Gastroesophageal sphincter (tissue), 4 donors: Measurements from ENCODE around the gene TOP1. TPM values are rescaled to one million over a fixed set of nuclear protein-coding genes. Genes with fewer than 3 reads are reported as not detected.

ENCODE experiments used
- ATAC-seq: fragments of 150-250 bp; one replicate; pipeline ENCODE4 v1.9.1; 2016; ENCODE audit warnings: mild to moderate bottlenecking, moderate library complexity
- H3K27ac ChIP-seq, 4 donors: fragments of 200-600 bp; sonication (generic) in 3 of 4; 1 replicate in 3 of 4; 2 replicates in 1 of 4; pipeline ENCODE4 v1.5.1; 2016 to 2019
- H3K27me3 ChIP-seq: fragments of 200-600 bp; sonication (generic); one replicate; pipeline ENCODE4 v1.5.1; 2019
- H3K36me3 ChIP-seq, 2 donors: fragments of 200-600 bp; sonication (generic); one replicate each; pipeline ENCODE4 v1.5.1; 2019; ENCODE audit warnings: control low read depth in 1 of 2
- H3K4me1 ChIP-seq, 3 donors: fragments of 200-600 bp; sonication (generic); 1 replicate in 2 of 3; 2 replicates in 1 of 3; pipeline ENCODE4 v1.5.1; 2016 to 2019; ENCODE audit warnings: control low read depth in 2 of 3
- H3K4me3 ChIP-seq, 2 donors: fragments of 200-600 bp; sonication (generic); one replicate each; pipeline ENCODE4 v1.5.1; 2019; ENCODE audit warnings: mild to moderate bottlenecking in 1 of 2, moderate library complexity in 1 of 2
- H3K9me3 ChIP-seq, 3 donors: fragments of 200-600 bp; sonication (generic); one replicate each; pipeline ENCODE4 v1.5.1; 2017 to 2019; ENCODE audit warnings: control low read depth in 2 of 3
- CTCF ChIP-seq, 4 experiments: fragments of 200-600 bp in 2 of 4; fragments of 450-650 bp in 2 of 4; sonication (generic) in 1 of 4; IDR thresholded peaks; one replicate each; pipeline ENCODE4 v1.5.1; 2017 to 2019; ENCODE audit warnings: antibody characterized with exemption in 4 of 4, mild to moderate bottlenecking in 2 of 4, moderate library complexity in 2 of 4
- EP300 ChIP-seq: sonication (generic); formaldehyde crosslinking; IDR thresholded peaks from one replicate; pipeline ENCODE4 v1.6.1; 2017; ENCODE audit warnings: antibody characterized with exemption, mild to moderate bottlenecking
- POLR2A ChIP-seq, 2 donors: fragments of 450-650 bp; IDR thresholded peaks; one replicate each; pipeline ENCODE4 v1.6.1; 2017; ENCODE audit warnings: antibody characterized with exemption in 2 of 2, mild to moderate bottlenecking in 2 of 2, moderate library complexity in 1 of 2
- POLR2AphosphoS5 ChIP-seq: sonication (generic); formaldehyde crosslinking; IDR thresholded peaks from one replicate; pipeline ENCODE4 v1.6.1; 2017; ENCODE audit warnings: antibody characterized with exemption
- WGBS, 2 donors: methylation state at CpG; one replicate each; pipeline ENCODE4 v1.1.5; 2018; ENCODE audit warnings: low coverage in 1 of 2; 5-methylcytosine and 5-hydroxymethylcytosine counted together
- total RNA-seq, 4 donors: library from RNA; depleted of rRNA; stranded (reverse); fragments of >200 nt; gene quantifications; one replicate each; pipeline ENCODE4 v1.1.0, GENCODE V29; 2016

TOP1 gene
- total RNA-seq, 4 donors from 2014 or later = 22.0 to 31.6 (median 28.8) TPM

GRCh38 chr20:41085606-41086005, 57.0 kb downstream of the TOP1 start:
- H3K36me3 ChIP-seq = peaks cover 5 to 88% of the 10 kb centered on the region in 2 donors
- no peaks in the 10 kb centered on the region for H3K4me1 ChIP-seq
- no peak overlapping the region for H3K27ac ChIP-seq
- H3K9me3 ChIP-seq = no peaks in the 10 kb centered on the region
- no peak for TF ChIP-seq POLR2AphosphoS5
- TF ChIP-seq EP300 = no peak
- TF ChIP-seq CTCF (IDR thresholded peaks at IDR 0.05) = no peak
- no peak for TF ChIP-seq POLR2A (IDR thresholded peaks at IDR 0.05)
- H3K27me3 ChIP-seq = no peaks in the 10 kb centered on the region
- ATAC-seq = no peak
- WGBS, 2 donors = 93 to 94% methylated on average over 3 of the region's 3 CpGs
- H3K4me3 ChIP-seq = no peak overlapping the region

DNA sequence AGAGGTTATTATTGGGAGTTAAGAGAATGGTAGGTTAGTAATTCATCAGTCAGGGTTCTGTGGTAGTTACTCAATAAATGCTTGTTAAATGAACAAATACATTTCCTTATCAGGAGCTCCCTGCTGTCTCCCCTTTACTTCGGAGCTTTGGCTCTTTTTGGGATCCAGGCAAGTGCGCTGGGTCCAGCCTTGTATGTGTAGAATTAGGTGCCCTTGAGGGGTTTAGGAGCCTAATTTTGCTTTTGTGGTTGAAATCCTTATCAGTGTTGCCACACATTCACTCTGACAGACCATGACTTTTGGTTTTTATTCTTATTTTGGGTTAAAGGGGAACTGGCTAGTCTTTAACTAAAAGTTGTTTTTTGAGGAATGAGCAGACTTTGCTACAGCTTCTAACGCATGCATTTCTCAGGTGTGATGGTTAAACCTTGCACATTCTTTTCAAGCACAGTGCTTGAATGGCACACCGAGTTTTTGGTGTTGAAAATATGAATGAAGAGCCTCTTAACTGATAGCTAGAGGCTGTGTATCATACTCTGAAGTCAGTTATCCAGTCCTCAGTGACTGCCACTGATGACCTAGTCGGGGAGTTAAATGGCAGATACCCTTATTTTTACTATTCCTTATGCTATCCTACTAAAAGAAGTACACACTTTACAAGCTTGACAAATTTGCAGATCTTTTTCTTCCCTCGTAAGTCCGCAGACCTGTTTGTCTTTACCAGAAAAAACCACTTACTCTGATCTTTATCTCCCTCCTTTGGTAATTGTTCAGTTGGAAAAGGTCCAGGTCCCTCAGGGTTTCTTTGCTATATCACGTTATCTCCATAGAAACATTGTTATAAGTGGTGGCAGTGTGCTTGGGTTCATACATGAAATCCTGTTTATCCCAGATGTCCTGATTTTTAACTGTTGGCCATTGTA, 58.0 kb downstream of the TOP1 start:
- Histone ChIP-seq H3K36me3 (peaks cover under 1 to 83% of the 10 kb centered on the region in 2 donors), H3K27me3 (no peaks in the 10 kb centered on the region), H3K27ac (no peak overlapping the region), H3K9me3 (no peaks in the 10 kb centered on the region), H3K4me3 (no peak overlapping the region), H3K4me1 (no peaks in the 10 kb centered on the region)
- no peak for TF ChIP-seq CTCF (IDR thresholded peaks at IDR 0.05)
- TF ChIP-seq POLR2A (IDR thresholded peaks at IDR 0.05) = no peak
- TF ChIP-seq EP300 = no peak
- TF ChIP-seq POLR2AphosphoS5 = no peak
- no peak for ATAC-seq
- 66 to 71% methylated on average over 6 to 8 of the region's 8 CpGs for WGBS, 2 donors

DNA sequence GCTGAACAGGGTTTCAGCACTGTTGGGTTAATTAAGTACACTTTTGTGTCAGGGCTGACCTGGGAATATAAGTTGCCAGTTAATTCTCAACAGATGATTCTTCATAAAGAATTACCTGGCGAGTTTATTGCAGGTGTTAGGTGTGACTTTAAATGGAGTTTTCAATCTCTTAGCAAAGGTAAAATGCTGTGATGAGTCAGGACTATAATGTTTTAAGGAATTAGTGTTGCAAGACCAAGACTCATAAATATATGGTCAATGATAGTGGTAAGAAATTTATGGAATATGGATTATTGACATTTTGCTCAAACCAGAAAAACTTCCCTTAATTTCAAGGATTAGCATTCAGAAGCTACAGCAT, 58.7 kb downstream of the TOP1 start:
- Histone ChIP-seq H3K27ac (no peak overlapping the region), H3K36me3 (peaks cover 0 to 83% of the 10 kb centered on the region in 2 donors), H3K4me1 (no peaks in the 10 kb centered on the region), H3K4me3 (no peak overlapping the region), H3K9me3 (no peaks in the 10 kb centered on the region), H3K27me3 (no peaks in the 10 kb centered on the region)
- no peak for ATAC-seq
- WGBS, 2 donors = 80 to 88% methylated on average over 1 of the region's 1 CpG
- TF ChIP-seq EP300 = no peak
- no peak for TF ChIP-seq CTCF (IDR thresholded peaks at IDR 0.05)
- no peak for TF ChIP-seq POLR2A (IDR thresholded peaks at IDR 0.05)
- no peak for TF ChIP-seq POLR2AphosphoS5

- TF ChIP-seq POLR2AphosphoS5 (no peak), EP300 (no peak), POLR2A (IDR thresholded peaks at IDR 0.05) (no peak), CTCF (IDR thresholded peaks at IDR 0.05) (no peak)
- Histone ChIP-seq H3K27me3 (no peaks in the 10 kb centered on the region), H3K4me3 (no peak overlapping the region), H3K9me3 (no peaks in the 10 kb centered on the region), H3K36me3 (peaks cover 0 to 83% of the 10 kb centered on the region in 2 donors), H3K4me1 (no peaks in the 10 kb centered on the region), H3K27ac (no peak overlapping the region)
- no peak for ATAC-seq
- WGBS, 2 donors = 88 to 98% methylated on average over 3 of the region's 3 CpGs
These were observed 59.2 kb downstream of the TOP1 start for GRCh38 chr20:41087777-41088176.

DNA sequence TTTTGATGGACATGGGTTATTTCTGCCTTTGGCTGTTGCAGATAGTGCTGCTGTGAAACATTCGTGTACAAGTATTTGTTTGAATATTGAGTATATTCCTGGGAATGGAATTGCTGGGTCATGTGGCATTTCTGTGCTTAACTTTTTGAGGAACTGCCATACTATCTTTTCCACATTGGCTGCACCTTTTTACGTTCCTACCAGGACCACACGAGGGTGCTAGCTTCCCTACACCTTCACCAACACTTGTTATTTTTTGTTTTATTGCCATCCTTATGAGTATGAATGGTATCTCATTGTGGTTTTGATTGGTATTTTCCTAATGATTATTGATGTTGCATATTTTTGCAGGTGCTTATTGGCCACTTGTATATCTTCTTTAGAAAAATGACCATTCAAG, 60.9 kb downstream of the TOP1 start:
- TF ChIP-seq CTCF (IDR thresholded peaks at IDR 0.05) (no peak), POLR2A (IDR thresholded peaks at IDR 0.05) (no peak), EP300 (no peak), POLR2AphosphoS5 (no peak)
- no peak for ATAC-seq
- Histone ChIP-seq H3K4me1 (no peaks in the 10 kb centered on the region), H3K27ac (no peak overlapping the region), H3K27me3 (no peaks in the 10 kb centered on the region), H3K4me3 (no peak overlapping the region), H3K36me3 (peaks cover 0 to 83% of the 10 kb centered on the region in 2 donors), H3K9me3 (no peaks in the 10 kb centered on the region)
- WGBS, 2 donors = 85 to 88% methylated on average over 3 of the region's 3 CpGs
